ENCODE results near the gene ATF6. TPM values are rescaled to one million over a fixed set of nuclear protein-coding genes. Genes with fewer than 3 reads are reported as not detected.

ATF6 gene
- total RNA-seq, 1 donor from 2014 or later = 28.0 TPM

GRCh38 chr1:161981126-161981525 lies 215.0 kb downstream of the ATF6 start:
- no peak overlapping the region for H3K27ac Mint-ChIP-seq
- H3K36me3 Mint-ChIP-seq = no peaks in the 10 kb centered on the region
- peaks cover 6% of the 10 kb centered on the region for H3K27me3 Mint-ChIP-seq (ENCODE audit: low read depth)
- H3K4me1 Mint-ChIP-seq = peaks cover 4% of the 10 kb centered on the region
- TF ChIP-seq, protein P1, sequence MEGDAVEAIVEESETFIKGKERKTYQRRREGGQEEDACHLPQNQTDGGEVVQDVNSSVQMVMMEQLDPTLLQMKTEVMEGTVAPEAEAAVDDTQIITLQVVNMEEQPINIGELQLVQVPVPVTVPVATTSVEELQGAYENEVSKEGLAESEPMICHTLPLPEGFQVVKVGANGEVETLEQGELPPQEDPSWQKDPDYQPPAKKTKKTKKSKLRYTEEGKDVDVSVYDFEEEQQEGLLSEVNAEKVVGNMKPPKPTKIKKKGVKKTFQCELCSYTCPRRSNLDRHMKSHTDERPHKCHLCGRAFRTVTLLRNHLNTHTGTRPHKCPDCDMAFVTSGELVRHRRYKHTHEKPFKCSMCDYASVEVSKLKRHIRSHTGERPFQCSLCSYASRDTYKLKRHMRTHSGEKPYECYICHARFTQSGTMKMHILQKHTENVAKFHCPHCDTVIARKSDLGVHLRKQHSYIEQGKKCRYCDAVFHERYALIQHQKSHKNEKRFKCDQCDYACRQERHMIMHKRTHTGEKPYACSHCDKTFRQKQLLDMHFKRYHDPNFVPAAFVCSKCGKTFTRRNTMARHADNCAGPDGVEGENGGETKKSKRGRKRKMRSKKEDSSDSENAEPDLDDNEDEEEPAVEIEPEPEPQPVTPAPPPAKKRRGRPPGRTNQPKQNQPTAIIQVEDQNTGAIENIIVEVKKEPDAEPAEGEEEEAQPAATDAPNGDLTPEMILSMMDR (IDR thresholded peaks at IDR 0.05; ENCODE audit: unreplicated experiment) = no peak
- DNase-seq (ENCODE audit: low spot score in 2 of 2, unreplicated experiment in 2 of 2) = no peak
- peaks cover 6% of the 10 kb centered on the region for H3K9me3 Mint-ChIP-seq
- H3K4me3 Mint-ChIP-seq = no peak overlapping the region

DNA sequence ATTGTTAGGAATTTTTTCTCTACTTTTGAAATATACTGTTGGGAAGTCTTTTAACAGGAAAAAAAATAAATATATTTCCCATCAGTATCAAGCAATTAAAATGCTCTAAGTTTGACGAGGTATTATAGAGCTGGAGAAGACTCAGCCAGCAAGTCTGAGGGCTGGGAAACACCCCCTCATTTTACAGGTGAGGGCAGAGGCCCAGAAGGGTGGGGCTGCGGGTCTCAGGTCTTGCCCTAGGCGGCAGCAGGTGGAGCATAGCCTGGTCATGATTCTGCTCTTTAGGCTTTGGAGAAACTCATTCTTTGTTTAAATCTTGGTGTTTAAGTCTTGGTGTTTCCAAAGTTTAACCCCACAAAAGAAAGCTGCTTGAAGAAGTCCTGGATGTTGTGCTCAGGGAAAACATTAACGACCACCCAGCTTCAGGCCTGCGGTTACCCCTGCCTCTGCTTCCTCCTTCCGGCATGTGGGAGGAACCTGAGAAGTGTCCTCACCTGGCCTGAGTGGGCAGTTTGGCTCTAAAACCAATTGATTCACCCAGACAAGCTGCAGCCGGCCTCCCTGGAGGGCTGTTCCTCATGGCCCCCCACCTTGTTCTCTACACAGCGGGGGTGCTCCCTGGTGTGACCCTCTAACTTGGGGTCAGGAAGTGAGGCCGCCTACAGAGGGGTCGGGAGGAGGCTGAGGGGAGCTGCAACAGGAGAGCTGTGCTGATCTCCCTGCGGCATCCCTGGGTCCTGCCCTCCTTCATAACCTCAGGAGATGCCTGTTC lies 215.8 kb downstream of the ATF6 start:
- no peak overlapping the region for H3K27ac Mint-ChIP-seq
- TF ChIP-seq, protein P1 (IDR thresholded peaks at IDR 0.05; ENCODE audit: unreplicated experiment) = no peak
- H3K4me3 Mint-ChIP-seq = no peak overlapping the region
- peaks cover 6% of the 10 kb centered on the region for H3K27me3 Mint-ChIP-seq (ENCODE audit: low read depth)
- no peaks in the 10 kb centered on the region for H3K36me3 Mint-ChIP-seq
- no peak for DNase-seq (ENCODE audit: low spot score in 2 of 2, unreplicated experiment in 2 of 2)
- peaks cover 4% of the 10 kb centered on the region for H3K4me1 Mint-ChIP-seq
- peaks cover 6% of the 10 kb centered on the region for H3K9me3 Mint-ChIP-seq

DNA sequence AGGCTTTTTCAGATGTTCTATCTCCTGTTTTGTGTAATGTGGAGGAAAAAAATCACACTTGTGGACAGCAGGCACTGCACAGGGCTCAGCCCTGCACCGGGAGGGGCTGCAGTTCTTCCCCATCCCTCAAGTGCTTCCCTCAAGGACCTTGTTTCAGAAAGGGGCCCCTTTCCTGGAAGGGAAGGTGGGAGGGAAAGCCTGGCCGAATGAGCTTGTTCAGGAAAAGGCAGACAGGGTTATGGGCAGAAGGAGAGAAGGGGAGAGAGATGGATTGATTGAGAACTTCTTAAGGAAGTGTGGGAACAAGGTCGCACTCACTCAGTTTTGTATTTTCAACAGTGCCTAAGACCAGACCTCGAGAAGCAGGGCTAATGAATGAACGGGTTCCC lies 216.4 kb downstream of the ATF6 start:
- no peak overlapping the region for H3K4me3 Mint-ChIP-seq
- TF ChIP-seq, protein P1 (IDR thresholded peaks at IDR 0.05; ENCODE audit: unreplicated experiment) = no peak
- no peaks in the 10 kb centered on the region for H3K36me3 Mint-ChIP-seq
- H3K9me3 Mint-ChIP-seq = peaks cover 10% of the 10 kb centered on the region
- H3K27me3 Mint-ChIP-seq (ENCODE audit: low read depth) = peaks cover 9% of the 10 kb centered on the region
- peaks cover 4% of the 10 kb centered on the region for H3K4me1 Mint-ChIP-seq
- no peak for DNase-seq (ENCODE audit: low spot score in 2 of 2, unreplicated experiment in 2 of 2)
- no peak overlapping the region for H3K27ac Mint-ChIP-seq

- Mint-ChIP-seq H3K9me3 (peaks cover 9% of the 10 kb centered on the region), H3K4me3 (no peak overlapping the region), H3K27me3 (ENCODE audit: low read depth) (peaks cover 10% of the 10 kb centered on the region), H3K36me3 (no peaks in the 10 kb centered on the region), H3K4me1 (peaks cover 4% of the 10 kb centered on the region), H3K27ac (no peak overlapping the region)
- DNase-seq (ENCODE audit: low spot score in 2 of 2, unreplicated experiment in 2 of 2) = no peak
- TF ChIP-seq, protein P1 (IDR thresholded peaks at IDR 0.05; ENCODE audit: unreplicated experiment) = no peak
Observed at GRCh38 chr1:161982917-161983316, 216.8 kb downstream of the ATF6 start.

DNA sequence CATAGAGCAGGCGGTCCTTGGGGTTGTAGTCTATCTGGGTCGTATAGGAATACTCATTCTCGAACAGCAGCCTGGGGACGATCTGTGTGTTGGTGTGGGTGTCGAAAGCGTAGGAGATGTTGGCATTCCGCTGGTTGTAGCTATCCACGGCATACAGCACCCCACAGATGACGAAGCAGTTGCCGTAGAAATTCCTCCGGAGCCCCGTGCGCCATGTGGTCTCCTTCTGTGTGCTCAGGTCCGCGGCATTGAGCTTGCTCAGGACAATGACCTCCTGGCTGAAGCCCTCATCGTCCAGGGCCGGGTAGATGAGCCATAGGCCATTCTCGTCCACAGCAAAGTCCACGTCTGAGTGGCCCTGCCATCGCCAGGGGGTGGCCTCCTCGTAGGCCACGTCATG lies 217.6 kb downstream of the ATF6 start:
- DNase-seq (ENCODE audit: low spot score in 2 of 2, unreplicated experiment in 2 of 2) = no peak
- Mint-ChIP-seq H3K36me3 (no peaks in the 10 kb centered on the region), H3K9me3 (peaks cover 8% of the 10 kb centered on the region), H3K4me3 (no peak overlapping the region), H3K27ac (no peak overlapping the region), H3K4me1 (peaks cover 4% of the 10 kb centered on the region), H3K27me3 (ENCODE audit: low read depth) (peaks cover 13% of the 10 kb centered on the region)
- TF ChIP-seq, protein P1 (IDR thresholded peaks at IDR 0.05; ENCODE audit: unreplicated experiment) = no peak
